ENCODE data around the gene CPSF6.

CPSF6 gene

DNA sequence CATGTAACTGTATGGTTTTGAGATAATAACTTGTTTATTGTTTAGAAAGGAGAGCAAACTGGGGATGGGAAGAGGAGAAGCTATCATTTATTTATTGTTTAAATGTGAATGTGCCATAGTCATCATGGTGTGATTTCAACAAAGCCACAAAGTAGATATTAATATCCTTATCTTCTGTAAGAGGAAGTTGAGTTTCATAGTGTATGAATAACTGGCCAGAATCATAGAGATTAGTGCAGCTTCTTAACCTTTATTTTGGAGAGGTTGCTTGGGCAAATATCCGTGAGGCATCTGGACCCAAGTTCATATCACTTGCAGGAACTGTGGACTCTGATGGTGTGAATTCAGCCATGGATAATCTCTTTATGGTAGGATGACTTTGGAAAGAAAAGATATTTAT is 82.0 kb downstream of the CPSF6 start:
- H3K27me3 Mint-ChIP-seq, result peaks cover 0 to 11% of the 10 kb centered on the region in 2 donors
- no peak overlapping the region for H3K4me3 Mint-ChIP-seq
- H3K9me3 Mint-ChIP-seq, result peaks cover 14 to 16% of the 10 kb centered on the region in 2 donors
- DNase-seq (no peak), ATAC-seq (replicated peaks) (peak; percentile 33 to 56)
- H3K36me3 Mint-ChIP-seq, result peaks cover 8 to 14% of the 10 kb centered on the region in 2 donors
- H3K4me1 Mint-ChIP-seq, result peaks cover 4 to 27% of the 10 kb centered on the region in 2 donors
- no peak overlapping the region for H3K27ac Mint-ChIP-seq

Data from stimulated activated naive B cell treated with anti-CD40 and anti-IgM and Interleukin-4, amounts not matched to agents 10 μg/mL and 1 μg/mL and 100 μg/mL, for 72 hours (primary cell).